ENCODE results near the gene FTH1. TPM values are rescaled to one million over a fixed set of nuclear protein-coding genes. Genes with fewer than 3 reads are reported as not detected.

FTH1 gene
- total RNA-seq (2022; extraction: Qiagen RNA extraction), result 9,226 to 19,933 TPM (median 18,540 TPM) in 5 replicates

DNA sequence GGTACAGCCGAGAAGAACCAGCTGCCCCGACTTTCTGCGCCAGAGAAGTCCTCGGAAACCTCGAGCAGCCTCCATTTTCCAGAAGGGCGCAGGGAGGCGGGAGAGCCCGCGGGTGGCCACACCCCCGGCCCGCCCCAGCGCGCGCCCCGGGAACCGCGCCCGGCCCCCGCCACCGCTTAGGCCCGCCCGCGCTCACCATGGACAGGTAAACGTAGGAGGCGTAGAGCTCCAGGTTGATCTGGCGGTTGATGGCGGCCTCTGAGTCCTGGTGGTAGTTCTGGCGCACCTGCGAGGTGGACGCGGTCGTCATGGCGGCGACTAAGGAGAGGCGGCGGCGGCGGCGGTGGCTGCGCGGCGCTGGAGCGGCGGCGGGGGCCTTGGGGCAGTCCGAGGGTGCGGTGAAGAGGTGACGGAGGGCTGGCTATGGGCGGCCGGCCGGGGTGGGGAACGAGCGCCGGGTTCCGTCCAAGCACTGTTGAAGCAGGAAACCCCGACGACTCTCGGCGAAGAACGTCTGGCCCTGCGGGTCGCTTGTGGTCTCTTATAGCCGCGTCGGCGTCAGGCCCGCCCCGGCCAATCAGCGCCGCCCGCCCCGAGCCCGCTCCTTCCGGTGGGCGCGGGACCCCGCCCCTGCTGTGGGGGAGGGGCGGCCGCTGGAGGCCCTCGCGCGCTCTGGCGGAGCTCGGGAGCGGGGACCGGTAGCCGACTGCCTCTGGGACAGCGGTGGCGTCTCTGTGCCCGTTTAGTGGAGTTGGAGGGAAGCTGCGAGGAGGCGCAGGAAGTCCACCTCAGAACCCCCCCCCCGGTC is at the start of gene FTH1:
Gene FTH1 (minus strand): TSS at position 519 of the 808 bp plus-strand sequence. CDS start 209 bp downstream, at position 310.

GRCh38 chr11:61950035-61950547 is 17.3 kb downstream of the FTH1 start, which contains the start of gene BEST1:
Gene BEST1, plus strand, starts transcription at chr11:61950351. Its CDS starts 1,456 bp downstream, at chr11:61951807.

GRCh38 chr11:61917334-61918109 is 49.9 kb downstream of the FTH1 start, which contains the start of gene RAB3IL1:
Gene RAB3IL1, minus strand, starts transcription at chr11:61917566. Its CDS starts 199 bp downstream, at chr11:61917367.

Other genes starting within 250 kb of the FTH1 start
- gene MYRF, start 215.0 kb downstream of the FTH1 start, total RNA-seq (2022; extraction: Qiagen RNA extraction), result 15.3 to 19.7 TPM (median 18.3 TPM) in 5 replicates
- 209 to 240 TPM (median 219 TPM) in 5 replicates for gene TMEM258, start 175.0 kb downstream of the FTH1 start, total RNA-seq (2022; extraction: Qiagen RNA extraction)
- 90.8 to 107 TPM (median 97.3 TPM) in 5 replicates for gene FEN1, start 174.7 kb downstream of the FTH1 start, total RNA-seq (2022; extraction: Qiagen RNA extraction)
- gene FADS1, start 150.6 kb downstream of the FTH1 start, total RNA-seq (2022; extraction: Qiagen RNA extraction), result 174 to 247 TPM (median 208 TPM) in 5 replicates
- gene FADS2, start 139.3 kb downstream of the FTH1 start, total RNA-seq (2022; extraction: Qiagen RNA extraction), result 342 to 446 TPM (median 392 TPM) in 5 replicates
- 61.6 to 86.5 TPM (median 77.7 TPM) in 5 replicates for gene FADS3, start 76.1 kb downstream of the FTH1 start, total RNA-seq (2022; extraction: Qiagen RNA extraction)
- gene RAB3IL1, start 50.1 kb downstream of the FTH1 start, total RNA-seq (2022; extraction: Qiagen RNA extraction), result 18.8 to 23.1 TPM (median 20.6 TPM) in 5 replicates
- 1.2 to 5.9 TPM (median 3.7 TPM) in 5 replicates for gene BEST1, start 17.3 kb downstream of the FTH1 start, total RNA-seq (2022; extraction: Qiagen RNA extraction)
- 42.2 to 56.6 TPM (median 52.6 TPM) in 5 replicates for gene INCENP, start 156.4 kb upstream of the FTH1 start, total RNA-seq (2022; extraction: Qiagen RNA extraction)
- gene SCGB1D1, start 222.6 kb upstream of the FTH1 start, total RNA-seq (2022; extraction: Qiagen RNA extraction), result not detected in 5 replicates
- gene SCGB2A1, start 241.0 kb upstream of the FTH1 start, total RNA-seq (2022; extraction: Qiagen RNA extraction), result not detected in 5 replicates